Stimulated activated memory B cell treated with anti-CD40 and anti-IgM and Interleukin-4, amounts not matched to agents 10 μg/mL and 1 μg/mL and 100 μg/mL, for 72 hours (primary cell): ENCODE results near the gene C10orf71.

Experiments
- ATAC-seq: fragments of 150-1000 bp; cut with Tn5 transposase; 2 replicates; pipeline ENCODE4 v1.10.0; 2021
- H3K27ac Mint-ChIP-seq: one replicate; pipeline ENCODE4 v1.8.0; 2022; ENCODE audit warnings: mild to moderate bottlenecking, mixed read lengths
- H3K27me3 Mint-ChIP-seq: one replicate; pipeline ENCODE4 v1.8.0; 2022; ENCODE audit warnings: mixed read lengths
- H3K36me3 Mint-ChIP-seq: one replicate; pipeline ENCODE4 v1.8.0; 2022; ENCODE audit warnings: mixed read lengths
- H3K4me1 Mint-ChIP-seq: one replicate; pipeline ENCODE4 v1.8.0; 2022; ENCODE audit warnings: mixed read lengths
- H3K4me3 Mint-ChIP-seq: one replicate; pipeline ENCODE4 v1.8.0; 2022; ENCODE audit warnings: mild to moderate bottlenecking, moderate library complexity, mixed read lengths
- H3K9me3 Mint-ChIP-seq: one replicate; pipeline ENCODE4 v1.8.0; 2022; ENCODE audit warnings: mixed read lengths

The C10orf71 gene

GRCh38 chr10:49360271-49361177 lies 61.6 kb downstream of the C10orf71 start:
- Mint-ChIP-seq H3K36me3 (no peaks in the 10 kb centered on the region), H3K27me3 (no peaks in the 10 kb centered on the region), H3K4me3 (no peak overlapping the region), H3K27ac (no peak overlapping the region), H3K9me3 (peaks cover 4% of the 10 kb centered on the region), H3K4me1 (peaks cover 17% of the 10 kb centered on the region)
- ATAC-seq, result no peak

DNA sequence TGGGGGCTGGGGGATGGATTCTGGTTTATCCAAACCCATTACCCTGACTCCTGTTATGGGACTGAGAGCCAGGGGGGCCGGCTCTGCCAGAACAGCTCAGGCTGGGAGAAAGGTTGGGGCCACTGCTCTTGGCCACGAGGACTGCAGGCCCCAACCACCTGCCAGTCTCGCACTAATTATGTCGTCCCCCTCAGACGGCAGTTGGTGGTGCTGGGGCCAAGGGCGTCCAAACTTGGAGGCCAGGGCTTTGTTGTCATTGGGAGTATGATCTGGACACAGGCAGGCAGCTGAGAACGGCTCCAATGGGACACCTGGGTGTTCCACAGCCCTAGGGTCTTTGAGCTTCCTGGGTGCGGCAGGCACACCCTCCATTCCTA lies 62.2 kb downstream of the C10orf71 start:
- no peaks in the 10 kb centered on the region for H3K36me3 Mint-ChIP-seq
- H3K9me3 Mint-ChIP-seq, result peaks cover 4% of the 10 kb centered on the region
- no peak overlapping the region for H3K4me3 Mint-ChIP-seq
- no peak overlapping the region for H3K27ac Mint-ChIP-seq
- H3K4me1 Mint-ChIP-seq, result peaks cover 17% of the 10 kb centered on the region
- ATAC-seq, result no peak
- no peaks in the 10 kb centered on the region for H3K27me3 Mint-ChIP-seq

DNA sequence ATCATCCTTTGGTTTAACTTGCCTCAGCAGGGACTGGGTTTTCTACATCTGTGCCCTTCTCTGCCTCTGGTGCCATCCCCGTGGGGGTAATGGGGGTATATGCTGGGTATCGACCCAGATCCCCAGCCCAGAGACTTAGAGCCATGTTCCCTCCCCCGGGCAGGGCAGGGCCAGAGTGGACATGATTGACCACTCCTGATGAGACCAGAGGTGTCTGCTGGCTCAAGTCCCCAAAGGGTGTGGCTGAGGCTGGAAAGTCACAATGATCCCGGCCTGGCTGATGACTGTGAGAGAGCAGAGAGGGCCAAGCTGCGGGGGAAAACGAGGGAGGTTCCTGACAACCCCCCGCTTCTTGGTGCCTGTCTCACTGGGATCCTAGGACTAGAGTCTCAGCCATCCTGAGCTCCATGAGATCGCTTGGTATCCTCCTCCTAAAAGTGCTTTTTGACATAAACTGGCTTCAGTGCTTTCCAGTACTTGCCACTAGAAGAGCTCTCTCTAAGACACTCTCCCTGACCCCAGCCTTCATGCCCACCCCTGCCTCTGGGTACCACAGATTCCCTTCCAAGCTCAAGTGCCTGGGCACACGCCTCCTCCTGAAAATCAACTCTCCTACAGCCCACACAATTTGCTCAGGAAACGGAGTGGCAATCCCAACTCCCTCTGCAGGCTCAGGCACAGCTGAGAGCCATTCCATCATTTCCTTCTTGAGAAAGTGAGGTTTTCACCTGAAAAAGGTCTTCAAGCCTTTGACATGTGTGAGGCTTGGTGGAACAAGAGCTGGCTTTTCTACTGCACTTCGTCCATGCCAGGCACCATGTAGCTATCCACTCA lies 63.0 kb downstream of the C10orf71 start:
- Mint-ChIP-seq H3K4me3 (no peak overlapping the region), H3K4me1 (peaks cover 17% of the 10 kb centered on the region), H3K27ac (peak overlapping the region; percentile 96), H3K9me3 (peaks cover 1% of the 10 kb centered on the region), H3K27me3 (no peaks in the 10 kb centered on the region), H3K36me3 (no peaks in the 10 kb centered on the region)
- no peak for ATAC-seq

DNA sequence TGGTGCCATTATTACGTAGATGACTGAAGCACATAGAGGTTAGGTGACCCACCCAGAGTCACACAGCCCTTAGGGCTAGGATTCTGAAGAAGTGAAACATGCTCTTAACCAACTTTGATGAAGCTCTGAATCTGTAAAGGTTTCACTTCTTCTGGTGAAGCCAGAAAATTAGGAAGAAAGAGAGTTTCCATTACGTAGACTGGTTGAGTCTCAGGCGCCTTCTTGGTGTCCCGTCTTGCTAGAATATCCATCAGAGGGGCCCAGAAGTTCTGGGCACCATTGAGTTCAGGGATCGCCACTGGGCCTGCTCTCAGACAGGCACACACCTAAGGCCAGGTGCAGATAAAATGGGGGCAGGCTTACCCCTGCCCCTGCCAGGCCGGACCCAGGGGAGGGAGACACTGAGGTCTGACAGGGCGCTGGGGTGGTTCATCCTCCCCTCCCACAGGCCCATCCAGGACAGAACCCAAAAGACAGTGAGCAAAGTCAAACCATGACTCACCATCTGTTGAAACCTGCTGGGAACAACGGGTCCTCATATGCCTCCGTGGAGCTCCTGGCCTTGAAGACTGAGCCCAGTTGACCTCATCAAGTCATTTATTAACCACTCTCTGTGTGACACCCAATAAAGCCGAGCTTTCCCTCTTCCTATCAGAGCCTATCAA lies 63.8 kb downstream of the C10orf71 start:
- Mint-ChIP-seq H3K9me3 (no peaks in the 10 kb centered on the region), H3K36me3 (no peaks in the 10 kb centered on the region), H3K4me1 (peaks cover 17% of the 10 kb centered on the region), H3K27ac (peak overlapping the region; percentile 96), H3K27me3 (no peaks in the 10 kb centered on the region), H3K4me3 (peak overlapping the region; percentile 66)
- peak; percentile 94 for ATAC-seq

- H3K9me3 Mint-ChIP-seq, result no peaks in the 10 kb centered on the region
- ATAC-seq, result no peak
- peak overlapping the region; percentile 96 for H3K27ac Mint-ChIP-seq
- peaks cover 17% of the 10 kb centered on the region for H3K4me1 Mint-ChIP-seq
- no peaks in the 10 kb centered on the region for H3K27me3 Mint-ChIP-seq
- no peaks in the 10 kb centered on the region for H3K36me3 Mint-ChIP-seq
- H3K4me3 Mint-ChIP-seq, result no peak overlapping the region
These were observed 64.5 kb downstream of the C10orf71 start for GRCh38 chr10:49363309-49364031.

GRCh38 chr10:49364051-49364450 lies 65.1 kb downstream of the C10orf71 start:
- no peak for ATAC-seq
- H3K36me3 Mint-ChIP-seq, result no peaks in the 10 kb centered on the region
- H3K9me3 Mint-ChIP-seq, result no peaks in the 10 kb centered on the region
- H3K4me3 Mint-ChIP-seq, result no peak overlapping the region
- H3K27me3 Mint-ChIP-seq, result no peaks in the 10 kb centered on the region
- peaks cover 17% of the 10 kb centered on the region for H3K4me1 Mint-ChIP-seq
- H3K27ac Mint-ChIP-seq, result no peak overlapping the region

DNA sequence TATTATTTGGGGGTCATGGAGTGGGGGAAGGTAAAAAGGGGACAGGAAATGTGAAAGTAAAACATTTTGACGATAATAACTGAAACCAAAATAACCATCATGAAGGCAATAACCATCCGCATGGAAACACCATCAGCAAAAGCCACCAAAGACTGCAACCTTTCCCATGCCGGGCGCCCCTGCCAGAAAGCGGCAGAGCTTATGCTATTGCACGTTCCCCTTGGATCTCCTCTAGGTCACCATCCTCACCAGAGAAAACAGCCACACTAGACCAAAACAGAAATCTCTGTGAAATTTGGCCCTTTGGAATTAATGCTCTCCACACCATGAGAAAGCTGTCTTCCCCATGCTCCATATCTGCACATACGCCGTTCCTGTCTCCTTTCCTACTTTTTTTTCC lies 65.8 kb downstream of the C10orf71 start:
- Mint-ChIP-seq H3K36me3 (no peaks in the 10 kb centered on the region), H3K9me3 (no peaks in the 10 kb centered on the region), H3K4me1 (peaks cover 17% of the 10 kb centered on the region), H3K4me3 (no peak overlapping the region), H3K27ac (no peak overlapping the region), H3K27me3 (no peaks in the 10 kb centered on the region)
- no peak for ATAC-seq

DNA sequence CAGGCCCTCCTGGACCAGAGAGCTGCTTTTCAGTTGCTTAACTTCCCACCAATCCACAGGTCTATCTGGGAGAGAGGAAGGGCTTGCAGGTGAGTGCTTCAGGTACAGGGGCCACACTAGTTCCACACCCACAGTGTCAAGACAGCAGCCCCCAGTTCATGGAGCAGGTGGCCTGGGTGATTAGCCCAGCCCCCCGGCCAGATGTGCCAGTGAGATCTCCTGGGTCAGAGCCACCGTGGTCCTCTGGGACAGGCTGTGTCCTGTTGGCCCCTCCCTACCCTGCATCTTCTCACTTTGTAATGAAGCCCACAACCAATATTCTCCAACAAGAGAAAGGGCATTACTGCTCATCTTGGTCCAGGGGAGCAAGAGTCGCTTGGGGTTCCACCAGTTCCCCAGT lies 66.3 kb downstream of the C10orf71 start:
- no peaks in the 10 kb centered on the region for H3K27me3 Mint-ChIP-seq
- no peak overlapping the region for H3K4me3 Mint-ChIP-seq
- peaks cover 17% of the 10 kb centered on the region for H3K4me1 Mint-ChIP-seq

DNA sequence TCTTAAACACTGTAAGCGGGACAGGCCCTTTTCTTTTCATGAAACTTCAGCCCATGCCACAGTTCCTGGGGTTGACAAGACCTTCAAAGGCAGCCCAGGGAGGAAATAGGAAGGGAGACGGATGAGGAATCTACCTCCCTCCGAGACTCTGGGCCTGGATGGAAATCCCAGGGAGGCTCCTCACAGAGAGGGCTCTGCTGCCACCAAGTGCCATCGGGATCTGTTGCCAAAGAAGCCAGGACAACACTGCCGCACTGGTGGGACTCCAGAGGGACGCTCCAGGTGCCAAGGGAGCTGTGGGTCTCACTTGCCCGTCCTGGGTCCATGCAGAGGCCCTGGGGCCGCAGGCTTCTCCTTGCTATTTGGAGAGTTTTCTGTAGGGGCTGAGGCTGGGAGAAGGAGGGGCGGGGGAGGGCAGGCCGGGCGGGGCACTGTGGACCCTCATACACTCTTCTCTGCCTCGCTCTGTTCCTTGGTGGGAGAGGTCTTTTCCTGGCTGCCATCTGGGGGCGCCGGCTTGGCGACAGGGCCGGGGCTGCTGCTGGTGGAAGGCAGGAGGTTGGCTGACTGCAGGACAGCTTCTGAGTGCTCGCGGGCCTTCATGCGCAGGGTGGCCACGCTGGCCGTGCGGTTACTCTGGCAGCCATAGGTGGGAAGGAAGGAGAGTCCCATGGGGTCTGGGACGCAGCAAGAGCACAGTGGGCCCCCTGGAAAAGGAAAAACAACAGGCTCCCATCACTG lies 66.9 kb downstream of the C10orf71 start:
- Mint-ChIP-seq H3K27me3 (no peaks in the 10 kb centered on the region), H3K27ac (peak overlapping the region; percentile 9), H3K36me3 (no peaks in the 10 kb centered on the region), H3K9me3 (no peaks in the 10 kb centered on the region), H3K4me1 (peaks cover 17% of the 10 kb centered on the region), H3K4me3 (no peak overlapping the region)
- no peak for ATAC-seq

More for the DNA sequence above, 66.3 kb downstream of the C10orf71 start:
- Mint-ChIP-seq H3K36me3 (no peaks in the 10 kb centered on the region), H3K9me3 (no peaks in the 10 kb centered on the region), H3K27ac (peak overlapping the region; percentile 9)
- ATAC-seq, result no peak

DNA sequence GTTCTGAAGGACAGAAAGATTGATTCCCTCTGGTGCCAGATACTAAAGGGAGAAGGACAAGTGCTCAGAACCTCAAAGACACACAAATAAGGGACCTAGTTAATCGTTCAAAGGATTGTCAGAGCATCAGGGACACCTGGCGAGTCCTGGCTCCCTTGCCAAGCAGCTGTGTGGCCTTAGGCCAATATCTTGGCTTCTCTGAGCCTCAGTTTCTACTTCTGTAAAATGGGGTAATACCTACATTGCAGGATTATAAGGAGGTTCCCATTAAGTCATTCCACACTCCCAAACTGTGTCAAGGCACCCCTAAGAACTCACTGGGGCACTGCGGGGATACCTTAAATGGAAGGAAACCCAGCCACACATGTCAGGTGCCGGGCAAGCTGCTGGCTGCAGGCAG lies 67.5 kb downstream of the C10orf71 start:
- no peaks in the 10 kb centered on the region for H3K9me3 Mint-ChIP-seq
- ATAC-seq, result no peak
- peaks cover 17% of the 10 kb centered on the region for H3K4me1 Mint-ChIP-seq
- no peak overlapping the region for H3K4me3 Mint-ChIP-seq
- no peak overlapping the region for H3K27ac Mint-ChIP-seq
- no peaks in the 10 kb centered on the region for H3K27me3 Mint-ChIP-seq
- H3K36me3 Mint-ChIP-seq, result no peaks in the 10 kb centered on the region

DNA sequence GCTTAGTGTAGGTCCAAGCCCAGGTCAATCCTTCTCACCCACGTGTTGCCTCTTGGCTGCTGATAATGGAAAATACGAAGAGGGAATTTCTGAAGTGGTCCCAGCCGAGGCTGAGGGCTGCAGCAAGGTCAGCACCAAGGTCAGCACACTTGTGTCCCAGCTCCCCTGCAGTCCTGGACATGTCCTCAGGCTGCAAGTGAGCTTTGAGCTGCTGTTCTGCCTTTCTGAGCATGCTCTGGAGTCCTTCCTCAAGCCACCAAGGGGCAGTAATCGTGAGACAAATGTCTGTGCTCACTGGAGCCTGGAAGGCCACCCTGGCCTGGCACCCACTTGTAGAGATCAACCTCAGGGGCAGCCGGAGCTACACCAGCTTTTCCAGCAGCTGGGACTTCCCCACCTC lies 68.6 kb downstream of the C10orf71 start:
- H3K36me3 Mint-ChIP-seq, result no peaks in the 10 kb centered on the region

GRCh38 chr10:49368256-49368655 lies 69.3 kb downstream of the C10orf71 start:
- no peaks in the 10 kb centered on the region for H3K27me3 Mint-ChIP-seq
- peaks cover 1% of the 10 kb centered on the region for H3K4me1 Mint-ChIP-seq
- no peaks in the 10 kb centered on the region for H3K36me3 Mint-ChIP-seq
- peak; percentile 13 for ATAC-seq
- H3K27ac Mint-ChIP-seq, result no peak overlapping the region
- H3K4me3 Mint-ChIP-seq, result no peak overlapping the region
- no peaks in the 10 kb centered on the region for H3K9me3 Mint-ChIP-seq

More for the DNA sequence above, 68.6 kb downstream of the C10orf71 start:
- ATAC-seq, result no peak
- Mint-ChIP-seq H3K4me3 (no peak overlapping the region), H3K4me1 (peaks cover 8% of the 10 kb centered on the region), H3K27me3 (no peaks in the 10 kb centered on the region), H3K27ac (no peak overlapping the region), H3K9me3 (no peaks in the 10 kb centered on the region)

DNA sequence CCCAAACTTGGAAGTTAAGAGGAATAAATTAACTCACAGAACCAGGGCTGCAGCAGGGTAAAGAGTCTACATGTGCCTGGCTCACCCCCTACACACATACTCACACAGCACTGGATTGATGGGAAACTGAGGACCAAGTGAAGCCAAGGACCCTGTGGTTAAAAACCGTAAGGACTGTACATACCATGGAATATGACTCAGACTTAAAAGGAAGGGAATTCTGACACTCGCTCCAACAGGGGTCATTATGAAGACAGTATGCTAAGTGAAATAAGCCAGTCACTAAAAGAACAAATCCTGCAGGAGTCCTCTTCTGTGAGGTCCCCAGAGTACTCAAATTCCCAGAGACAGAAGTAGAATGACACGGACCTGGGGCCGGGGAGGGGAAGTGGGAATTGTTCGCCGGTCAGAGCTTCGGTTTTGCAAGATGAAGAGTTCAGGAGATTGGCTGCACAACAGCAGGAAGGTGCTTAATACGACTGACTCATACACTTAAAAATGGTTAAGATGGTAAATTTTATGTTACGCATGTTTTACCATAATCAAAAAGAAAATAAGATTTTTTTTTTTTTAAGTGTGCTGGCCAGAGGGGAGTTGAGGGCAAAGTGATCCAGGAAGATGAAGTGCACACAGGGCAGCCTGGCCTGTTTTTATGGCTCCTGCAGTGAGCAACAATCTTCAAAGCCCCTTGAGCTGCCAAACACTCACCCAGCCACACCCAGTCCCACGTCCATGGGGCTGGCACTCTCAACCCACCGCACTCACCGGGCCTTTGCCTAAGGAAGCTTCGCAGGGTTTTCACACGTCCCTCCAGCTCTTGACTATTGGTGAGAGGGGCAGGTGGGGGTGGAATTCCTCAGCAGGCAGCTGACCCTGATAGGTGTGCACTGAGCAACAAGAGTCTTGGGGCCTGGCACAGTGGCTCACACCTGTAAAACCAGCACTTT lies 70.5 kb downstream of the C10orf71 start:
- no peak for ATAC-seq
- no peaks in the 10 kb centered on the region for H3K4me1 Mint-ChIP-seq

More for the DNA sequence above, 70.5 kb downstream of the C10orf71 start:
- H3K27ac Mint-ChIP-seq, result no peak overlapping the region
- no peaks in the 10 kb centered on the region for H3K36me3 Mint-ChIP-seq
- H3K4me3 Mint-ChIP-seq, result no peak overlapping the region
- H3K9me3 Mint-ChIP-seq, result no peaks in the 10 kb centered on the region
- H3K27me3 Mint-ChIP-seq, result no peaks in the 10 kb centered on the region
